Measurements from ENCODE around the gene PAF1. TPM values are rescaled to one million over a fixed set of nuclear protein-coding genes. Genes with fewer than 3 reads are reported as not detected.

The PAF1 gene
- total RNA-seq, 4 donors from 2014 or later: 21.8 to 65.6 (median 33.7) TPM

DNA sequence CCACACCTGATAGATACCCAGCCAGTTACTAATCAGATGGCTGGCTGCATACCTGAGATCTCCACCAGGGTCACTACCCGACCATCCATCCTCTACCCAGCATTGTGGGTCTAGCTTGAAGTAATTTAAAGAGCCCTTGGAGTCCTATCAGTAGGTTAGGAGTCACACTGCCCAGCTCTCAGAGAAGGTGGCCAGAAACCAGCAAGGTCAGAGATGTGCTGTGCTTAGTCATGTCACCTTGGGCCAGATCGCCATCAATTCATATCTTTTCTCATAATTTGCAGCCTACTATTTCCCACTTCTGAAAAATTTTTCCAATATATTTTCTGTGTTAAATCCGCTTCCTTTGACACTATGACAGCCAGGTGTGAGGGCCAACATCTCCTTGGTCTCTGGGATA, 34.8 kb downstream of the PAF1 start:
- TF ChIP-seq POLR2A (IDR thresholded peaks at IDR 0.05): no peak
- TF ChIP-seq, protein P1, sequence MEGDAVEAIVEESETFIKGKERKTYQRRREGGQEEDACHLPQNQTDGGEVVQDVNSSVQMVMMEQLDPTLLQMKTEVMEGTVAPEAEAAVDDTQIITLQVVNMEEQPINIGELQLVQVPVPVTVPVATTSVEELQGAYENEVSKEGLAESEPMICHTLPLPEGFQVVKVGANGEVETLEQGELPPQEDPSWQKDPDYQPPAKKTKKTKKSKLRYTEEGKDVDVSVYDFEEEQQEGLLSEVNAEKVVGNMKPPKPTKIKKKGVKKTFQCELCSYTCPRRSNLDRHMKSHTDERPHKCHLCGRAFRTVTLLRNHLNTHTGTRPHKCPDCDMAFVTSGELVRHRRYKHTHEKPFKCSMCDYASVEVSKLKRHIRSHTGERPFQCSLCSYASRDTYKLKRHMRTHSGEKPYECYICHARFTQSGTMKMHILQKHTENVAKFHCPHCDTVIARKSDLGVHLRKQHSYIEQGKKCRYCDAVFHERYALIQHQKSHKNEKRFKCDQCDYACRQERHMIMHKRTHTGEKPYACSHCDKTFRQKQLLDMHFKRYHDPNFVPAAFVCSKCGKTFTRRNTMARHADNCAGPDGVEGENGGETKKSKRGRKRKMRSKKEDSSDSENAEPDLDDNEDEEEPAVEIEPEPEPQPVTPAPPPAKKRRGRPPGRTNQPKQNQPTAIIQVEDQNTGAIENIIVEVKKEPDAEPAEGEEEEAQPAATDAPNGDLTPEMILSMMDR (IDR thresholded peaks at IDR 0.05): no peak
- H3K27me3 ChIP-seq: no peaks in the 10 kb centered on the region
- intact Hi-C loops (cut with DNase I; ENCODE audit: low total_unique reads): no loop called here

GRCh38 chr19:39355253-39355652, 35.7 kb downstream of the PAF1 start:
- intact Hi-C loops (cut with DNase I; ENCODE audit: low total_unique reads): no loop called here
- no peak overlapping the region for H3K27ac ChIP-seq

More for the DNA sequence above, 34.8 kb downstream of the PAF1 start:
- Histone ChIP-seq H3K4me3 (no peak overlapping the region), H3K4me1 (no peaks in the 10 kb centered on the region), H3K9me3 (no peaks in the 10 kb centered on the region), H3K36me3 (no peaks in the 10 kb centered on the region), H3K27ac (no peak overlapping the region)
- no peak for DNase-seq

GRCh38 chr19:39352381-39353255, 38.3 kb downstream of the PAF1 start:
- H3K36me3 ChIP-seq: no peaks in the 10 kb centered on the region
- no peak for TF ChIP-seq POLR2A (IDR thresholded peaks at IDR 0.05)
- TF ChIP-seq, protein P1 (IDR thresholded peaks at IDR 0.05): no peak
- no peaks in the 10 kb centered on the region for H3K27me3 ChIP-seq
- intact Hi-C loops (cut with DNase I; ENCODE audit: low total_unique reads): no loop called here
- no peak for DNase-seq
- no peaks in the 10 kb centered on the region for H3K9me3 ChIP-seq
- H3K4me3 ChIP-seq: no peak overlapping the region
- H3K4me1 ChIP-seq: no peaks in the 10 kb centered on the region
- H3K27ac ChIP-seq: peak overlapping the region in 1 of 2 donors; percentile 38

More at GRCh38 chr19:39355253-39355652, 35.7 kb downstream of the PAF1 start:
- no peaks in the 10 kb centered on the region for H3K36me3 ChIP-seq
- DNase-seq: no peak
- H3K27me3 ChIP-seq: no peaks in the 10 kb centered on the region
- no peaks in the 10 kb centered on the region for H3K9me3 ChIP-seq
- H3K4me3 ChIP-seq: no peak overlapping the region
- TF ChIP-seq, protein P1 (IDR thresholded peaks at IDR 0.05): no peak
- TF ChIP-seq POLR2A (IDR thresholded peaks at IDR 0.05): no peak
- H3K4me1 ChIP-seq: no peaks in the 10 kb centered on the region

GRCh38 chr19:39351537-39352064, 39.3 kb downstream of the PAF1 start:
- H3K4me3 ChIP-seq: no peak overlapping the region
- TF ChIP-seq POLR2A (IDR thresholded peaks at IDR 0.05): no peak
- TF ChIP-seq, protein P1 (IDR thresholded peaks at IDR 0.05): no peak
- H3K9me3 ChIP-seq: no peaks in the 10 kb centered on the region
- no peaks in the 10 kb centered on the region for H3K27me3 ChIP-seq
- peak overlapping the region in 1 of 2 donors; percentile 38 for H3K27ac ChIP-seq
- intact Hi-C loops (cut with DNase I; ENCODE audit: low total_unique reads): no loop called here
- no peak for DNase-seq
- no peaks in the 10 kb centered on the region for H3K4me1 ChIP-seq
- no peaks in the 10 kb centered on the region for H3K36me3 ChIP-seq

GRCh38 chr19:39350156-39350555, 40.8 kb downstream of the PAF1 start:
- Histone ChIP-seq H3K4me3 (no peak overlapping the region), H3K36me3 (no peaks in the 10 kb centered on the region), H3K9me3 (no peaks in the 10 kb centered on the region), H3K27me3 (no peaks in the 10 kb centered on the region), H3K27ac (no peak overlapping the region), H3K4me1 (peaks cover 0 to 11% of the 10 kb centered on the region in 2 donors)
- intact Hi-C loops (cut with DNase I; ENCODE audit: low total_unique reads): no loop called here
- no peak for TF ChIP-seq POLR2A (IDR thresholded peaks at IDR 0.05)
- TF ChIP-seq, protein P1 (IDR thresholded peaks at IDR 0.05): no peak
- no peak for DNase-seq

All from uterus (tissue), 4 donors.